HG02571 (cell line): ENCODE measurements around the gene P3H1.
"Not testable (repeated sequence)": the region's sequence is repeated elsewhere in the genome, so short reads cannot be mapped to it uniquely, and the experiment has no call there.

Experiments
- ATAC-seq: cut with Tn5 transposase; IDR thresholded peaks from one replicate; pipeline ENCODE4 v1.9.1; 2021; ENCODE audit warnings: mild to moderate bottlenecking, moderate library complexity; ENCODE audit not compliant: unreplicated experiment

Gene P3H1

DNA sequence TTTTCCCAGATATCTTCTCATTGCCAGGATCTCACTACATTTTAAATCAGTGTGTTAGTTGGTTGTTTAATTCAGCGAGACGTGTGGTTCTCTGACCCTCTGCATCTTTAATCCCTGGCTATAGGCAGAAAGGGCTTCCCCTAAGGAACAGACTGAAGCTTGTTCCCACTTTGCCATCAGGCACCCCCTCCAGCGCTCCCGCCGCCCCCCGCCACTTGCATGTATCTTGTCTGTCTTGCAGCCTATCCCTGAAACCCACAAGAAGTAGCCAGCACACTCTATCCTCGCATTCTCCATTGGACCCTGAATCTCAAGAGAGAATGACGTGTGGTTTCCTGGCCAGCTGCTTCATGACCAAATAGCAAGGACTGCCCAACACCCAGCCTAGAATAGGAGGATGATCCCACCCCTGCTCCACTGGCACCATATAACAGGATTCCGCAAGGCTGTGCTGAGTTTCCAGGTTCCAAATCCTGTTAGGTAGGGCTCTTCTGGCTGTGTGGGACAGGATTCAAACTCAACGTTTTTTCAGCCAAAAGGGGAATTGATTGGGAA lies 34.6 kb downstream of the P3H1 start:
- ATAC-seq = no peak

DNA sequence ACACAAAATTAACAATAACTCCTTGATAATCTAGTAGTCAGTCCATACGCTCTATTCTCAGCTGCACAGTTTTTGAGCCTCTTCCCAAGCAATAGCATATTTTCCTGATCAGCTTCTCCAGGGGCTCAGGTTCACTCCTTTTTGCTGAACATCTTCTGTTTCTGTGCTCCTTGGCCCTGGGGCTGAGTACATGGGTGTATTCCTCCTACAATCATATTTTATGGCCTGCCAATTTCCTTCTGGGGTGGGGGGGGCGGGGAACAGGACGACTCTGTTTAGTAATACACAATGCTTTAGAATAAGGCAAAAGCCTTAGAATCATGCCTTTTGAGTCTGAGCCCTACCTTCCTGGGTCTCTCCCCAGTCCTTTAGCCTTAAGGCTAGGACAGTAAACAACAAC lies 35.2 kb downstream of the P3H1 start:
- ATAC-seq = no peak

DNA sequence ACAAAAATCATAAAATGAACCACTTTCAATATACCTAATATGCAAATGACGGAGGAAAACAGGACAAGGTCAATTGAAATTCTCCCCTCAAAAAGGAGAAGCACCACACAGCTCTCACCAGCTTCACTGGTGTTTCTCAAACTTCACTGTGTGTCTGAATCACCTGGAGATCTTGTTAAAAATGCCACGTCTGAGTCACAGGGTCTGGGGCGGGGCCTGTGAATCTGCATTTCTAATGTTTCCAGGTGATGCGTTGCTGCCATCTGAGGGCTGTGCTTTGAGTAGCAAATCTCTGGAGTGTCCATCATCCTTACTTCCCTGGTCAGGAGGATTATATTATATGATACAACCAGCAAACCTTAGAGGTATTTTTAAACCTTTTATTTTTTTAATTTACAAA lies 35.8 kb downstream of the P3H1 start:
- ATAC-seq = no peak

DNA sequence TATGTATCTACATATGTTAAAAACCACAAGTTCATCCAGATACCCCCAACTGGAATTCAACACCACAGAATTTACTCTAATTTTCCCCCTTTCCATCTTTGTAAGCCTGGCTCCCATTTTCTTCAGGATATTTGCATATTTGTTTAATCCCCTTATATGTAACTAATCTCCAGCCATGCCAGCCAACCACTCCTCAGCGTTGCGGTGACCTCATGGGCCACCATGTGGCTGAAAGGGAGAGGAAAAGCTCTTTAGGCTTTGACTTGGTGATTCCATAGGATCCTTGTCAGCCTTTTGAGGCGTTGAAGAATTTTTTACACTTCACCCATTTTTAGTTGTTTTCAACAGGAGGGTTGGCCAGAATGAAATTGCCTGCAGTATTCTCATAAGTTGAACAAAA lies 36.8 kb downstream of the P3H1 start:
- ATAC-seq = no peak

DNA sequence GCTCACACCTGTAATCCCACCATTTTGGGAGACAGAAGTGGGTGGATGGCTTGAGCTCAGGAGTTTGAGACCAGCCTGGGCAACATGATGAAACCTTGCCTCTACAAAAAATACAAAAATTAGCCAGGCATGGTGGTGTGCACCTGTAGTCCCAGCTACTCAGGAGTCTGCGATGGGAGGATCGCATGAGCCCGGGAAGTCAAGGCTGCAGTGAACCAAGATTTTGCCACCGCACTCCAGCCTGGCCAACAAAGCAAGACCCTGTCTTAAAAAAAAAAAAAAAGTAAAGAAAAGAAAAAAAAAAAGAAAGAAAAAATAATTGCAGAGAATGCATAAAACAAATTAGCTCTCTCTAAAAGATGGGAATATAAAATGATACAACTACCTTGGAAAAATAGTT lies 41.0 kb downstream of the P3H1 start:
- not testable (repeated sequence) for ATAC-seq

DNA sequence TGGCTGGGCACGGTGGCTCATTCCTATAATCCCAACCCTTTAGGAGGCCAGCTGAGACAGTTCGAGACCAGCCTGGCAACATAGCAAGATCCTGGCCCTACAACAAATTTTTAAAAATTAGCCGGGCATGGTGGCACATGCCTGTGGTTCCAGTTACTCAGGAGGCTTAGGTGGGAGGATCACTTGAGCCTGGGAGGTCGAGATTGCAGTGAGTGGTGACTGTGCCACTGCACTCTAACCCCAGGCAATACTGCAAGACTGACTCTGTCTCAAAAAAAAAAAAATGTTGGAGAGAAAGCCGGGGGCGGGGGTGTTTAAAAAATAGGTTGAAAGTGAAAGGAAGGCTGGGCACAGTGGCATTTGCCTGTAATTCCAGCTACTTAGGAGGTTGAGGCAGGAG lies 43.3 kb downstream of the P3H1 start:
- no peak for ATAC-seq

DNA sequence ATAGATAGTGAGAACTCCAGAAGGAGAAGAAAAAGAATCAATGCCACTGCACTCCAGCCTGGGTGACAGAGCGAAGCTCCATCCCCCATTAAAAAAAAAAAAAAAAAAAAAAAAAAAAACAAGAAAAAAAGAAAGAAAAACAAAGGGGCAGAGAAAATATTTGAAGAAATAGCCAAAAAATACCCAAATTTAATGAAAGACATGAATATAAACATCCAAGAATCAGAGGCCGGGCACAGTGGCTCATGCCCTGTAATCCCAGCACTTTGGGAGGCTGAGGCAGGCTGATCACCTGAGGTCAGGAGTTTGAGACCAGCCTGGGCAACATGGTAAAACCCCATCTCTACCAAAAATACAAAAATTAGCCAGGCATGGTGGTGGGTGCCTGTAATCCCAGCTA lies 44.4 kb downstream of the P3H1 start:
- ATAC-seq = not testable (repeated sequence)

DNA sequence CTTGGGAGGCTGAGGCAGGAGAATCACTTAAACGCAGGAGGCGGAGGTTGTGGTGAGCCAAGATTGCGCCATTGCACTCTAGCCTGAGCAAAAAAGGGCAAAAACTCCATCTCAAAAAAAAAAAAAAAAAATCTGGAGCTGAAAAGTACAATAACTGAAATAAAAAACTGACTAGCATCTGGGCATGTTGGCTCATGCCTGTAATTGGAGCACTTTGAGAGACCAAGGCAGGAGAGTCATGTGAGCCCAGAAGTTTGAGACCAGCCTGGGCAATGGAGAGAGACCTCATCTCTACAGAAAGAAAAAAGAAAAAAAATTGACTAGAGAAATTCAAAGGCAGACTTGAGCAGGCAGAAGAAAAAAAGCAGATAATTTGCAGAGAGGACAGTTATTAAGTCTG lies 44.9 kb downstream of the P3H1 start:
- no peak for ATAC-seq

DNA sequence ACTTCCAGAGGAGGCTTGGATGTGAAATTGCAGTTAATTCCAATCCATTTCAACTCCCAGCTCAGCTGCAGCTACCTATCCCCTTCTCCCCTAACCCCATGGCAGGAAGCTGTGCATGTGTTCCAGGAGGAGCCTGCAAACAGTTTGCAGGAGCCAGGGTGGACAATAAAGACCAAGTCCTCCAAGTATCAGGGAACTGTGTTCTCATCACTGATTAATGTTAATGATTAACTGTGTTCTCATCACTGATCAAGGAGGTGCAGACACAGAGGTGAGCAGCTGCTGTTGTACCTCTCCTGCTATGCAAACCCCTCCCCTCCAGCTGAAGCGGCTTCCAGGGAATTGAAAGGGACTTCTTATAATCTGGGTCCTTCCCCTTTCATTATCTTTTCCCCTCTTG lies 46.0 kb downstream of the P3H1 start:
- ATAC-seq = no peak

DNA sequence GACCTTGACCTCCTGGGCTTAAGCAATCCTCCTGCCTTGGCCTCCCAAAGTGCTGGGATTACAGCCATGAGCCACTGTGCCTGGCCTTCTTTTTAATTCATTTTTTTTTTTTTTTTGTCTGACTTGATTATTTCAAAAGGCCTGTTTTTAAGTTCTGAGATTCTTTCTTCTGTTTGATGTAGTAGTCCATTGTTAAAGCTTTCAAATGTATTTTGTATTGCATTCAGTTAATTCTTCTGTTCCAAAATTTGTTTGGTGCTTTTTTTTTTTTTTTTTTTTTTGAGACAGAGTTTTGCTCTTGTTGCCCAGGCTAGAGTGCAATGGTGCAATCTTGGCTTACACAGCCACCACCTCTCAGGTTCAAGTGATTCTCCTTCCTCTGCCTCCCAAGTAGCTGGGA lies 52.4 kb downstream of the P3H1 start:
- ATAC-seq = not testable (repeated sequence)

DNA sequence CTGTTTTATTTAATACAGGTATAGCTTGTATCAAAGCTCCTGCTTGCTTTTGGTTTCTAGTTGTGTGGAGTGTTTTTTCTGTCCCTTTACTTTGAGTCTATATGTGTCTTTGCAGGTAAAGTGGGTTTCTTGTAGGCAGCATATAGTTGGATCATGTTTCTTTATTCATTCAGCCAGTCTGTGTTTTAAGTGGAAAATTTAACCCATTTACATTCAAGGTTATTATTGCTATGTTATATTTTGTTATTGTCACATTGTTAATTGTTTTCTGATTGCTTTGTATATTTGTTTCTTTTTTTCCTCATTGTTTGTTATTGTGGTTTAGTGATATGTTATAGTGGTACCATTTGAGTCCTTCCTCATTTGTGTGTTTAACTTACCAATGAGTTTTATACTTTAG lies 53.5 kb downstream of the P3H1 start:
- no peak for ATAC-seq

DNA sequence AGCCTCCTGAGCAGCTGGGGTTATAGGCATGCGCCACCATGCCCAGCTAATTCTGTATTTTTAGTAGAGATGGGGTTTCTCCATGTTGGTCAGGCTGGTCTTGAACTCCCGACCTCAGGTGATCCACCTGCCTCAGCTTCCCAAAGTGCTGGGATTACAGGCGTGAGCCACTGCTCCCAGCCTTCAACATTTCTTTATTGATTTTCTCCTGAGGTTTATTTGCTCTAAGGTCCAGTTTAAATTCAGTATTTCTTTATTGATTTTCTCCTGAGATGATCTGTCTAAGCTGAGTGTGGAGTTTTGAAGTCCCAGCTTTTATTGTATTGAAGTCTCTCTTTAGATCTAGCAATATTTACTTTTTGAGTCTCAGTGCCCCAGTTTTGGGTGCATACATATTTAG lies 54.0 kb downstream of the P3H1 start:
- ATAC-seq = not testable (repeated sequence)

DNA sequence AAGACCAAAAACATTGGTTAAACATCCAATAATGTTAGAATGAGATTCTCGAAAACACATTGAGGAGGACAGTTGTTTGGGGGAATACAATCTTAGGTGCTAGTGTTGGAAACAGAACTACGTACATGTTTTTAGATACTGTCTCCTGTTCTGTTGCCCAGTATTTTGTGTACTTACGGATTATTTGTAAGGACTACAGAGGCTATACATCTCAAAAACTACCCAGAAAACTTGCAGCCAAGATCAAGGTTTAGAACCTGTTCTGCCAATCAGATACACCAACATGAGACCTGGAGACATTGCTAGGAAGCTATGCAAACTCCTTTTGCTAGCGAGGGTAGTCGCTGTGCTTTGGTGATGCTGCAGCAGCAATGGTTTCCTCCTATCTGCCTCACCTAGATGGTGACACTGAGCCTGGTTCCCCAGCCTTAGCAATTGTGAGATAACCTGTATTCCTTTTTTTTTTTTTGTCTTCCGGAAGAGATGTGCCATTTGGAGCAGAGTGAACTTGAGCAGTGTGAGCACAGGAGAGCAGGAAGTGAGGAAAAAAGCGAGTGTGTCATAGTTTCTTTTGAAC lies 62.9 kb downstream of the P3H1 start:
- no peak for ATAC-seq

DNA sequence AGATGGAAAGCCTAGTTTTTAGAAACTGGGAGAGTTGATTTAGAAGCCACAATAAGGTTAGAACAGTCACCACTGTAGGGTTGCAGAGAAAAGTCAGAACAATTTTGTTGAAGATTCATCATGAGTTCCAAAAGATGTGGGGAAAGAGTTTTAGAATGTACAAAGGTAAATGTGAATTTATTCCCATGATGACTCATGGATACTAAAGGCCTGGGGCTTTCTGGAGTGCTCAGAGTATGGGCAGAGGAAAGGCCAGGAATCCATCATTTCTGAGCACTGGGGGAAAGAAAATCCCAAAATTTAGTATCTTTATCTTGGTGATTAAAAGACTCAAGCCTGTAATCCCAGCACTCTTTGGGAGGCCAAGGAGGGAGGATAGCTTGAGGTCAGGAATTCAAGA lies 66.8 kb downstream of the P3H1 start:
- no peak for ATAC-seq

DNA sequence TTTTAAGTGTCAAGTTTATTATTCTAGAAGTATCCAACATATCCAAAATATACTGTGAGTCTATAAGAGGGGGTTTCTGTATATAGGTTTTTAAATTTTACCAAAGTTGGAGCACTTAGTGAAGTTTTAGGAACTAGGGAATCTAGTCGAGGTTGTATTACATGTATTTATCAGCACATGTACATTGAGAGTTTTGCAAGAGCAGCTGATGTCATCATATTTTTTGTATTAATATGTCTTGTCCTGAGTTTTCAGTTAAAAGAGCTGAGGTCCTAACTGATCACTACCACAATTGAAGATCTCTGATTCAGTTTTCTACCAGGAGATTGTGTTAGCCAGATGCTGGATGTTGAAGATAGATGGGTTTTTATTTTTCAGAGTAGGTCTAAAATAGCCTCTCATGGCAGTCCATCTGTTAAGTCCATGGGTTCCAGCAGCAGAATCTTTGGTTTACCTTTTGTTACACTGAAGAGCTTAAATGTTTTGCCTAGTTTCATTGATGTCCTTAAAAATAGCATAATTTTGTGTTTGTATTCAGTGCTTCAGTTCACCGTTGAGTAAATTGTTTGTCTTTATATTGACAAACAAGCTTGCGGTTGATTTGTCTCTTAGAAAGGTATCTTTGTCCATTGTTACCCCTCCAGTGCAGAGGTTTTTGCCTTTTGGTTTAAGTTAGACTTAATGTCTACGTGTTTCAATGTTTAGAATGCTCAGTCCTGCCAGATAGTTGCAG lies 68.6 kb downstream of the P3H1 start:
- no peak for ATAC-seq
